HG02870 (cell line): ENCODE results near the gene PROKR2.

ENCODE experiments used
- ATAC-seq: cut with Tn5 transposase; IDR thresholded peaks from one replicate; pipeline ENCODE4 v1.9.1; 2021; ENCODE audit warnings: mild to moderate bottlenecking, moderate library complexity; ENCODE audit not compliant: unreplicated experiment

The PROKR2 gene

DNA sequence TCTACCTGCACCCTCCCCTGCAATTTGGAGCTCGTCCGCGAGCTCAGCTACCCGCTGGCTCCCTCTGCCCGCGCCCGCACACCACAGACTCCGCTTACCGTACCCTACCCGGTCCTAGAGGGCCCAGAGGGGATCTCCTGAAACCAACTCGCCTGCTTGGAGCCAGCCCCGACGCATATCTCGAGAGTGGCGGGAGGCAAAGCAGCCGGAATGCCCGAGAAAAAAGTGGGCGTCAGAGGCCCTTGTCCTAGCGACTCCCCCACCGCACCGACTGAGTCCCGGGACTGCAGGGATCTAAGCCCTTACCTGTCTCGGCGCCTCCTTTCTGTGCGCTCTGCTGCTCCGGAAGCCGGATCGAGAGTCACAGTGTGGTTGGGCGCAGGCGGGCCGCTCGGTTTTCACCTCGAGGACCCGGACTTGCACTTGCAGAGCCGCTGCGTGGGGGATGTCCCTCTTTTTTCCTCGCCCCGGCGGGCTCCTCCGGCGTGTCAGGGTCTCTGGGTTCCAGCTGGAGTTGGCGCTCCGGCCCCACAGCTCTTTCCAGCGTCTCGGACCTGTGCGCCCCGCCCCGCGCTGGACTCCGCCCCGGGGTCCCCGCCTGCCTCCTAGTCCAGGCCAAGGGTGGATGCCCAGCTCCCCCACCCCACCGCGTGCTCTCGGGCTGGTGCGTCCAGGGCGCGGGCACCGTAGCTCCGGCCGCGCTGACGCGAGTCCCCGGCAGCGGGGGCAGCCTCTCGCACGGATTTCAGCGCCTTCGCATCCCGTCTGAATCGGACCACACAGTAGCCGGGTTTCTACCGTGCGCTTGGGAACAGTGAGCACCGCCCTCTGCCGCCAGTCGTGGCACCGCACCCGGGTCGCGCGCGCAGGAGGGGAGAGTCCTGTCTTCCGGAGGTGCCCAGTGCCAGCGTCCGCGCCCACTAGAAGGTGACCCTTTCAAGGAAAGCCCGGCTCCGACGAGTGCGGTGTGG lies at the start of gene PROKR2:
TSS of gene PROKR2 (minus strand) at position 767 of the 971 bp plus-strand sequence. CDS start 2,585 bp downstream, outside the sequence.
- ATAC-seq: no peak

DNA sequence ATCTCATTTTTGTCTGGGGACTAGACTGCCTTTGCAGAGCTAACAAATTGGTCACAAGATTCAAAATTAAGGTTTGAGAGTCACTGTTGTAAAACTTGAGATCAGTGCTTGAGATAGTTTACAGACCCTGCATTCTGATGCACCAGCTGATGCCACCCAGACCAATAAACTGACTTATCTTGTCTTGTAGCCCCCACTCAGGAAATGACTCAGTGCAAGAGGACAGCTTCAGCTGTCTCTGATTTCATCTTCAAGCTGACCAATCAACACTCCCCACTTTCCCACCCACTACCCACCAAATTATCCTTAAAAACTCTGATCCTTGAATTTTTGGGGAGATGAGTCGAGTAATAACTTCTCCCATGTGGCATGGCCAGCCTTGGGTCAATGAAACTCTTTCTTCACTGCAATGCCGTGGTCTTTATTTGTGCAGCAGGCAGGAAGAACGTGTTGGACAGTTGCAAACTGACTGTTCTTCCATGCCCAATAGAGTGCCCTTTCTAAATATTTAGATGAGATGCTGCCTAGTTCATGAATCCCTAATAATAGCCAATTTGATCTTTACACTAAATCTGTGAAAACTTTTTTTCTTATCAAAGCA lies 48.3 kb upstream of the PROKR2 start:
- no peak for ATAC-seq

DNA sequence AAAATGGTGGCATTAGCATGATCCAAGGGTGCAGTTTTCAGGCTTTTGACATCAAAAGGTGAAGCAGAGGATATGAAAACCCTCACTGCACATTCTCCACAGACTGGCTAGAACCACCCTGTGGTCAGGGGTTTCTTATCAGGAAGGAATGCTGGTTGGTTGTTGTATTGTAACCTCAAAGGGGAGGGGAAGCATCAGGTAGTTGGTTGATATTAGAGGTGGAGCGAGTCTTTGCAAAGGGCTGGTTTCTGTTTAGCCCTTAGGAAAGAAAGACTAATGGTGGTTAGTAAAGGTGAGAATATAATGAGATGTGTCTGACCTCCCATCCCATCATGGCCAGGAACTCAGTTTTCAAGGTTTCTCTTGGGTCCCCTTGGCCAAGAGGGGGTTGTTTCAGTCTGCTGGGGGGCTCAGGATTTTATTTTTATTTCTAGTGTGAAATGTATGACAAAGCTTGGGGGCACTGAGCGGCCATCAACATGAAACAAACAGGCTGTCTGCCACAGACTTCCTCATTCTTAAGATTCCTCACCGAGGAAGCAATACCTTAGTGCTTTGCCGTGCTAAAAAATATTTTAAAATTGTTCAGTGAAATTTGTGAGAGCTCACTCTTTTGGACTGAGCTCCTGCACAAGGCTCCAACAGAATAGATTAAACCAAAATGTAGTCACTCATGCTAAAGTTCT lies 47.5 kb upstream of the PROKR2 start:
- no peak for ATAC-seq

DNA sequence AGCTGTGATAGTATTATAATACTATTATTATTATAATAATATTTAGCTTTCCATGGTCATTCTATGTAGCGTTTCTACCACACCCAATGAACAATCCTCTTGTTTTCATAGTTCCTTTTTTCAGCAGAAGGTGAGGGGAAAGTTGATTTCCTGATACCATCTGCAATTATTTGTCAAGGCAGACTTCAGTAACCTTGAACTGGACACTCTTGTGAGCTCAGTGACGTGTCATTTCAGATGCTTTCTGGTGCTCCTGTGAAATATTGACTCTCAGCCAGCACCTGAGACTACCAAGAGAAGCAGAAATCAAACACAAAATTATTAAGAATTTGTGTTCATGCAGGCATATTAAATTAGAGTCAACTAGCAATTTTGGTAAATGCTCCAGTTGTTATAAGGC lies 46.0 kb upstream of the PROKR2 start:
- ATAC-seq: no peak

DNA sequence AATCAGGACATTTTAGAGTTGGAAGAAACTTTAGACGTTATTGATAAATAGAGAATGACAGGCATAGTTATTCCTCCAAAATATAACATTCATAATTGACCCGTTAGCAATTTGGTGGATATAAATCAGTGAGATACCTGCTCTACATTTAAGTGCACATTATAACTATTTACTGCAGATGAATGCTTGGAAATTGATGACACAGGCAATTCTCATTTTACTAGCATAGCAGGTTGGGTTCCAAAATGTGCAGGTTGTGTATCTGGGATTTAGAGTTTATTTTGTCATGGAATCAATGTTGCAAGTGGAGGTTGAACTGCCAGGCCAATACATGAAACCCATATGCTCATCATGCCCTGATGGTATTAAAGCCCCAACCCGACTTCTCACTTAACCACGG lies 44.4 kb upstream of the PROKR2 start:
- no peak for ATAC-seq

DNA sequence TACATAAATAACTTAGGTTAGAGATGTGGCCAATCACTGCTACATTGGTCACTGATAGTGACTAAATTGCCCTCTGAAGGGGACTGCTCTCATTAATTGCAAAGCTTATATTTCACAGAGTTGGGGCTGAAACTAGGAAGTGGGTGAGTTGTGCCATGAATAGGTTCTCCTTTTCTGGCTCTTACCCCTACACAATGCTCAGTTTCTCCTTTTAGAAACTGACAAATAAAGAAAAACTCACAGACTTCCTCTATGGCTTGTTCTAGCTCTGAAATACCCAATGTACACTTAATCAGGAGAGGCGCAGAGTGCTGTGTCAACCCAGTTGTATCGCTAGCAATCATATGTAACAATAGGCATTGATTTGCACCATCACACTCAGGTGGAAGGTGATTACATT lies 41.2 kb upstream of the PROKR2 start:
- no peak for ATAC-seq

DNA sequence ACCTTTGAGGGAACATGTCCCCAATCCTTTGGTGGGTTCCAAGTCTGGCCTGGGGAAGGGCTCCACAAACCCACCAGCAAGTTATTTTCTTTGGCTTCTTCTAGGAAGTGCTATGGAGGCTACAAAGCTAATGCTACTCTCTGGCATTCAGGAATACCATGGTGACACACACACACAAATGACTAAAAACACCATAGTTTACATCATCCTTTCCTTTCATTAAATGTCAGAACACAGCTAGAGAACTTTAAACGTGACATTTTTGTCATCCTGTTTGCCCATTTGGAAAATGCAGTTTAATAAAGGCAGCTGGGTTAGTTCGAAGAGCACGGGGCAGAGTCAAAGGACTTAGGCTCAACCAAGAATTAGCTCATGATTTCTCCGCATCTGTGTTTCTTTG lies 40.2 kb upstream of the PROKR2 start:
- ATAC-seq: no peak

DNA sequence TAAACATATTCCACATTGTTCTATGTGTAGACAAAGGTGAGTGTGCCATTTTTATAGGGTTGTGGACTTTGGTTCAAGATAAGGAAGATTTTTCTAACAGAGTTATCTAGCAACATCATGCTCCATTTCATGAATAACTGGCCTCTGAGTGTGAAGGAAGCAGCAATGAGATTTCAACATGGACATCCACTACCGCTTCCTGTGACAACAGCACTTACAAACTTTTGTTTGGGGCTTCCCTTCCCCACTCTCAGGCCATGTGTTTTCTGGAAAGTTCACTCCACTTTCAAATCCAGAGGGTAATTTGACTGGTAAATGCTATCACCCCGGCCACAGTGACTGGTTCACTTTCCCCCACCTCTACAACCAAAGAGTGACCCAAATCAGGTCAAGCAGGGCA lies 38.1 kb upstream of the PROKR2 start:
- ATAC-seq: no peak

DNA sequence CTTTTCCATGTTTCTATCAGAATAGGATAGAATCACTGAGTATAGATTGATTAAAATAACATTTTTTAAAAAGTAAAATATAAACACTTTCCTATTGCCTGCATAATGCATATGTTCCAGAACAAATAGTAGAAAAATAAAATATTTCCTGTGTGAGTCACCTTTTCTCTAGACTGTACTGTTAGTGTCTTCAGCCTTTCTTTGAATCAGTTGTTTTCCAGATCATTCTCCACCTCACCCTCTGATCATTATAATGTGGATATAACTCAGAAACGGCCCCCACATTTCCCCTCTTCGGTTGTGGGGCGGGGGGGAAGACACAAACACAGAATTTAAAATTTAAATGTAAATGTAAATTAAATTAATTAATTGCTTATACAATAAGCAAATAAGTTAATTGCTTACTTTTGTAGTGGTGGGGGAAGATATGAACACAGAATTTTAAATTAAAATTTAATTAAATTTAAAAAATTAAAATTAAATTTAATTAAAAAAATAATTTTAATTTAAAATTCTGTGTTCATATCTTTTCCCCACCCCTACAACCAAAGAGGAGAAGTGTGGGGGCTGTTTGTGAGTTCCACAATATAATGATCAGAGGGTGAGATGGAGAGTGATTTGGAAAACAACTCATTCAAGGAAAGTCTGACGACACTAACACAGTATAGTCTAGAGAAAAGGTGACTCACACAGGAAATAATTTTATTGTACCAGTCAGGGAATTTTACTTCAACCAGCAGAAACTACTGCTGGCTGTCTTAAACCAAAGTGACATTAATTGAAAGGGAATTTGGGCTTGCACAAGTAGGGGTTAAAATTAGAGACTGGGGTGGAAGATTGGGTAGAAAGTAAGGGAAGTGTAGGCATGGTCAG lies 37.1 kb upstream of the PROKR2 start:
- no peak for ATAC-seq

DNA sequence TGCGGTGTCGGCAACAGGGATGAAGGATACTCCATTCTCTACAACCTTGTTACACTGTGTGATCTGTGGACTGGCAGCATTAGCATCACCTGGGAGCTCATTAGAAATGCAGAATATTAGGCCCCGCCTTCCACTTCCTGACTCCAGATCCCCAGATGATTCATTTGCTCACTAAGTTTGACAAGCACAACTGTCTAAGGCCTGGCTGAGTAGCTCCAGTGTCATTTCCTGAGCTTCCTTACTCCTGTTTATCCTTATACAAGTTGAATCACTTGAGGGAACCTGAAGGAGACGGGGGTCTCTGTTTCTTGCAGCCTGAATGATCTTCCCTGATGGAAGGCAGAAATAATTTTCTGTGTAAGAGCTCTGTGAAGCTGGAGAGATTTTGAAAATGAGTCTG lies 32.7 kb upstream of the PROKR2 start:
- no peak for ATAC-seq

DNA sequence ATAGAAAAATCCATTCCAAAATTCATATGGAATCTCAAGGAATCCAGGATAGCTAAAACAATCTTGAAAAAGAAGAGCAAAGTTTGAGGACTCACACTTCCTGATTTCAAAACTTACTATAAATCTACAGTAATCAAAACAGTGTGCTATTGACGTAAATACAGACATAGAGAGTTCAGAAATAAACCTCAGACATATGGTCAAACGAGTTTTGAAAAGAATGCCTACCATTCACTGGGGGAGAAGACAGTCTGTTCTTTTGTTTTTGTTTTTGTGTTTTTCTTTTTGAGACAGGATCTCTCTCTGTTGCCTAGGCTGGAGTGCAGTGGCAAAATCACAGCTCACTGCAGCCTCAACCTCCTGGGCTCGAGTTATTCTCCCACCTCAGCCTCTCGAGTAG lies 25.3 kb upstream of the PROKR2 start:
- no peak for ATAC-seq

DNA sequence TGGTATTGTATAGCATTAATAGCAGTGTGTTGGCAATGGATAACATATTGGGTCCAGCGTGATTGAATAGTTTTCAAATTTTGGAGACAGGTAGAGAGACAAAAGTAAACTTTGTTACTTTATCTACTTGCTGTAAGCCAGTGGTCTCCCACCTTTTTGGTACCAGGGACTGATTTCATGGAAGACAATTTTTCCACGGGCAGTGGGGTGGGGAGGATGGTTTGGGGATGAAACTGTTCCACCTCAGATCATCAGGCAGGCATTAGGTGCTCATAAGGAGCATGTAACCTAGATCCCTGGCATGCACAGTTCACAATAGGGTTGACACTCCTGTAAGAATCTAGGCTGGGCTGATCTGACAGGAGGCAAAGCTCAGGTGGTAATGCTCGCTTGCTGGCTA lies 14.6 kb upstream of the PROKR2 start:
- ATAC-seq: no peak

DNA sequence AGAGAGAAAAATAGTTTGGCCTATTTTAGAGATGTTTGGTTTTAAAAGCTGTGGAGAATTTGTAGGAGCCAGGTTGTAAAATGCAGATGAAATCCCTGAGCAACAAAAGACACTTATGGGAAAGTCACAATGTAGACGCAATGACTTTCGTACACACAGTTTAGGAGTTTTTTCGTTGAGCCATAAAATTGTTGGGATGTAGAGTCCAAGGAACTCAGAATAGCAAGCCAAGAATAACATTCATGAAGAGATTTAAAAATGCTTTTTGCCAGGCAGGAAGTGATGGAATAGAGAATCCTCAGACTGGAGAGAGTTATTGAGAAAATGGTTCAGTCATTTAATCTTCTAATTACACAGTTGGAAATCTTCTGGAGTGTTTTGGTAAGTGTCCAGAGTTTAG lies 11.5 kb upstream of the PROKR2 start:
- no peak for ATAC-seq

DNA sequence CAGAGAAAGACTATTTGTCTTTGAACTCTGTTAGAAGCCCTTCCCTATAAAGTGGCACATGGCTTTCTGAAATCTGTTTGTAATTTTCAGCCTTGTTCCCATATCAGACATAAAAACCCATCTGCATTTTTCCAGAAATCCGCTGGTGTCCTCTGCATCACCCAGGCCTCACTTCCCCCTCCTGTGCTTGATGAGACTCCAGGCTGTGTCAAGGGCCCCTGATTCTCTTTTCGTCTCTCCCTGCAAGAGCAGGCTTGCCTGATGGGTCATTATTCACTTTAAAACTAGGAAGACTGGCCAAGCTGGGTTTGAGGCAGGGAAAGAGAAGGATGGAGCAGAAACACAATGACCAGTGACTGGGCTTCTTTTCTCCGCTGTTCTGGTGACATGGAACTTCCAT lies 10.6 kb upstream of the PROKR2 start:
- no peak for ATAC-seq

DNA sequence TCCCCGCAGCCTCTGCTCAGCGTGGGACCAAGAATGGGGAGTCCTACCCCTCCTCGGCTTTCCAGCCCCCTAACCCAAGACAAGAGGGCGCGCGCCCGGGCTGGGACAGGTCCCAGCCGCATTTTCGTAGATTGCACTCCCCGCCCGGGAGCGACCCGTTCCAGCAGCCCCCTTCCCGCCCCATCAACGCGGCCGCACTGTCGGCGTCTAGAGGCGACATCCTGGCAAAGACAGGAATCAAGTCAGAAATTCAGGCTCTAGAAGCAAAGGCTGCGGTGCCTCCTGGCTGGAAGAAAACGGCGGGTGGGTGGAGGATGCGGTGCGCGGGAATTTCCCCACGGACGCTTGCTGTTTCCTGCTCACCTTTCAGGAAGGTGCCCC lies 957 bp downstream of the PROKR2 start:
- ATAC-seq: no peak

DNA sequence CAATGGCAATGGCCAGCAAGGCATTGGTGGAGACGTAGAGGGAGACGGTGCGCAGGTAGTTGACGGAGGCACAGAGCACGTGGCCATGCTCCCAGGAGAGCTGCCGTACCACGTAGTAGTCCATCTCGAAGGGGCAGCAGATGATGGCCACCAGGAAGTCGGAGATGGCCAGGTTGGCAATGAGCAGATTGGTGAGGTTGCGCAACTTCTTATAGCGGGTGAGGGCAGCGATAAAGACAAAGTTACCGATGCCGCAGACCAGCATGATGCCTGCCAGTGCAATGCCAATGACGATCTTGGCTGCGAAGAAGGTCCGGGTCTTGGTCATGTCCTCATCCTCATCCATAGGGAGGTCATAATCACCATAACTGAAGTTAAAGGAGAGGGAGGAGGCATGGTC lies 2.8 kb downstream of the PROKR2 start:
- ATAC-seq: no peak

DNA sequence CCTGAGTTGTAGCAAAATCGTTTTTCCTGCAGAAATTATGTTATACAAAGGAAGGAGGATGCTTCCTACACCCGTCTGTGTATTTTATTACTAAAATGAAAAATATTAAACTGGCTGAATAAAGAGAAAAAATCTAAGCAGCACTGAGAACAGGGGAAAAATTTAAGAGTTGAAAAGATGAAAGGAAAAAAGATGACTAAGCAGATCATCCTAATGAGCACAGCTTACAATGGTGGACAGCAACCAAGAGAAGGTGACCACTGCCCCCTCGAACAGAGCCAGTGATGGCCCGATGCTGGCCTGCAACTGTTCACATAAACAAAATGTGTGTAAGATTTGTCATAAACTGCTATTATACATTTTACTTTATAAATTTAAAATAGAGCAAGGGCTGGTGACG lies 4.2 kb downstream of the PROKR2 start:
- ATAC-seq: no peak

DNA sequence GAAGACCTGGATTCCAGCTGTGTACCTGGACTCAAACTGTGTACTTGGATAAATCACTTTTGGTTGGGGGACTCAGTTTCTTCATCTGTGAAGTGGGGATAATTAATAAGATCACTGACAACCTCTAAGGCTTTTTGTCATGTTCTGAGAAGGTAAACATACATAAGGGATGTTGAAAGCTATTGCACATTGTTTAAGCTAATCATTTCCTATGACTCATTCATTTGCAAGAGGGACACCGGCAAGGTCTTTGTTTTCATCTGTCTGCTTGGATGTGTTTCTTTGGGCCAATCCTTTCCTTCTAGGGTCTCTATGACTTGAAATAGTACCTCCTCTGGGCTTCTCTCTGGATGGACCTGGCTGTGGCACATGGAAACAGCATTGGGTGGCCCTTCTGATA lies 6.8 kb downstream of the PROKR2 start:
- ATAC-seq: no peak

DNA sequence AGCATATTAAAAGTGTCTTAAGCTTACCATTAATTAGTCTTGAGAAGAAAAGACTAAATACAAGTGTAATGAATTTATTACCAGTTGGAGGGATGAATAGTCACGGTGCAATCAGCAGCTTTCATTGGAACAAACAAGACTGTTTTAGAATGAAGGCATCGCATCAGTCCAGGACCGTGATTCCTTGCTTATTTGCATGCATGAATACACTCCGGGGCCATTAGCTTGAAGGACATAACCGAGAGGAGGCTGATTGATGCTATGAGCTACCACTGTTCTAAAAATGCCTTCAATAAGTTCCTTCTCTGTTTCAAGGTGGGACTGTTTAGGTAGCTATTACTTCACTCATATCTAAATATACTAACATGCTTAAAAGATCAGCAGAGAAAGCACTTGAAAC lies 17.9 kb downstream of the PROKR2 start:
- ATAC-seq: no peak

DNA sequence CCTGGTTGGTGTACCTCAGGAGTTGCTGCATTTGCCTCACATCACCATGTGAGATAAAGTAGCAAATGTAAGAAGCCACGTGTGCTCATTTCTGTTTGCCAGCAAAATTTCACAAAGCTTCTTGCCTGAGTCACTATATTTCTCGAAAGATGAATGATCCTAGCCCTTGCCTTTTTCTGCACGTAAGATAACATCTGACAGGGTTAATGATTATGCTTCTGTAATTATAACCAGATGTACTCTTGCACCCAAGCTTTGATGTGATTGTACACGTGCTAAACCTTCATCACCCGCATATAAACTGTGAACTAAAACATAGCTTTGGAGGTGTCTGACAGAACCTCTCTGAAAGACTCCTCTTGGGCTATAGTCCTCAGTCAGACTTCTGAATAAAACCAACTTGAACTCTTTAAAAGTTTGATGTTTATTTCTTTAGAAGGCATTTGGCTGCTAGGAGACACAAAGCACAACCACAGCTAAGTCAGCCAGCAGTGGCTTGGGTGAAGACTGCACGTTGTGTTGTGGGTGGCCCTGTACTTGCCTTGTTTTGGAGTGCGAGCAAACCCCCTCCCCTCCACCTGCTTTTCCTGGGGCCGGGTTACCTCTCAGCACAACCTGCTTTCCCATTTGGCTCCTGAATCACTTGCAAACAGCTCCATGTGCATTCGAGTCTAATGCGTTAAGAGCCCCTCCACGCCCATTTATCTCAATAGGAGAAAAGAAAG lies 19.3 kb downstream of the PROKR2 start:
- no peak for ATAC-seq
